Measurements from ENCODE around the gene FERMT2. TPM values are rescaled to one million over a fixed set of nuclear protein-coding genes. Genes with fewer than 3 reads are reported as not detected.

Gene FERMT2
- total RNA-seq, 3 donors from 2014 or later (not counting 1 experiment from before 2014, with no cell fraction given), result 0.58 to 1.7 (median 0.92) TPM

DNA sequence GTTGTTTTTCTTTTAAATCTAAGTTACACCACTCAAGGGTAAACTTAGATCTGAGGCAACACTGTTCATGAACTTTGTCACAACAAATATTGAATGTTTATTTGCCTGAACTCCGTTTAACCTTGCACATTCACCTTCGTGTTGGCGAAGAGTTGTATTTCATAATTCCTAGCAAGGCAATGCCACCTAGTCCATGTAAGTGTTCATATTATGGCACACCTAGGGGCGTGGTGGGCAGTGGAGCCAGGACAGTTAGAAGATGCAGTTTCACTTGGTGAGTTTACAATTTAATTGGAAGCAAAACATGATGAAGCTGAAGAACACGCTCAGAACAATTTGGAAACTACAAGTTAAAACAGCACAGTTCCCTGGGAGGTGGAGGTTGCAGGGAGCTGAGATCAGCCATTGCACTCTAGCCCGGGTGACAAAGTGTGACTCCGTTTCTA, 129.0 kb downstream of the FERMT2 start:
- WGBS (ENCODE audit: insufficient coverage), result 88% methylated on average over 5 of the region's 7 CpGs
- DNase-seq, result no peak

DNA sequence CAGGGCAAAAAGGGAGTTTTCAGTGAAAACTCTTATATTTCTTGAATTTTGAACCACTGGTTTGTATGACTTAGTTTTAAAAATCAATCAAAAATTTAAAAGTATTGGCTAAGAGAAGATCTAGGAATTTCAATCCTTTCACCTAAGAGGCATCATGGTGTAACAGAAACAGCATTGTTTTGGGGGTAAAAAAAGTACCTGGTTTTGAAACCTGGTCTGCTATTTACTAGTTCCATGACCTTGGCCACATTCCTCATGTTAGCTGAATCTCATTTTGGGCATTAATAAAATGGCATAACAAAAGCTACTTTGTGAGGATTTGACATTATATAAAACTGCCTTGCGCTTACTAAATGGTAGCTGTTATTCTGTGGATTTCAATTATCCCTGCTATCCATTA, 142.7 kb downstream of the FERMT2 start:
- Mint-ChIP-seq H3K4me1 (no peaks in the 10 kb centered on the region), H3K27me3 (ENCODE audit: low read depth in 2 of 2) (no peaks in the 10 kb centered on the region), H3K4me3 (no peak overlapping the region), H3K27ac (no peak overlapping the region), H3K9me3 (no peaks in the 10 kb centered on the region), H3K36me3 (no peaks in the 10 kb centered on the region)
- Histone ChIP-seq H3K9me3 (ENCODE audit: control insufficient read depth, insufficient read depth, low read length) (no peaks in the 10 kb centered on the region), H3K4me1 (ENCODE audit: control insufficient read depth, insufficient read depth, low read length) (no peaks in the 10 kb centered on the region), H3K27ac (ENCODE audit: low read length) (no peak overlapping the region), H3K4me3 (ENCODE audit: low read length) (no peak overlapping the region), H3K36me3 (ENCODE audit: control insufficient read depth, insufficient read depth, low read length) (no peaks in the 10 kb centered on the region), H3K27me3 (ENCODE audit: control insufficient read depth, insufficient read depth, low read length) (no peaks in the 10 kb centered on the region)
- no peak for TF ChIP-seq CTCF (IDR thresholded peaks at IDR 0.05)
- no peak for ATAC-seq
- no peak for DNase-seq
- intact Hi-C loops (cut with micrococcal nuclease), result no loop called here
- WGBS (ENCODE audit: insufficient coverage), result 100% methylated on average over 1 of the region's 1 CpG

More for the DNA sequence above, 129.0 kb downstream of the FERMT2 start:
- Histone ChIP-seq H3K36me3 (ENCODE audit: control insufficient read depth, insufficient read depth, low read length) (no peaks in the 10 kb centered on the region), H3K9me3 (ENCODE audit: control insufficient read depth, insufficient read depth, low read length) (no peaks in the 10 kb centered on the region), H3K4me3 (ENCODE audit: low read length) (no peak overlapping the region), H3K4me1 (ENCODE audit: control insufficient read depth, insufficient read depth, low read length) (no peaks in the 10 kb centered on the region), H3K27me3 (ENCODE audit: control insufficient read depth, insufficient read depth, low read length) (no peaks in the 10 kb centered on the region), H3K27ac (ENCODE audit: low read length) (no peak overlapping the region)
- no peak for TF ChIP-seq CTCF (IDR thresholded peaks at IDR 0.05)
- Mint-ChIP-seq H3K36me3 (no peaks in the 10 kb centered on the region), H3K4me1 (no peaks in the 10 kb centered on the region), H3K27ac (no peak overlapping the region), H3K4me3 (no peak overlapping the region), H3K9me3 (no peaks in the 10 kb centered on the region), H3K27me3 (ENCODE audit: low read depth in 2 of 2) (no peaks in the 10 kb centered on the region)
- ATAC-seq, result no peak
- intact Hi-C loops (cut with micrococcal nuclease), result loop anchor here (2.0 kb wide), 1 partner anchor 233 kb away; no protein-coding TSS in a partner anchor

Other genes with a start within 250 kb of the FERMT2 start
- gene PSMC6, start 243.8 kb downstream of the FERMT2 start, total RNA-seq, result 100 to 1,000 TPM; 148 to 160 (median 159) TPM
- 10 to 100 TPM; 13.3 to 22.9 (median 18.3) TPM for gene STYX, start 220.9 kb downstream of the FERMT2 start, total RNA-seq
- 1 to 10 TPM; 5.6 to 7.5 (median 7.0) TPM for gene GNPNAT1, start 159.4 kb downstream of the FERMT2 start, total RNA-seq
- gene DDHD1, start 202.3 kb upstream of the FERMT2 start, total RNA-seq, result 10 to 100 TPM; 76.6 to 82.3 (median 80.9) TPM